GM12878 (cell line): ENCODE results near the gene LRRC14B. TPM values are rescaled to one million over a fixed set of nuclear protein-coding genes. Genes with fewer than 3 reads are reported as not detected.

Experiments
- ATAC-seq: fragments of 200-7000 bp; cut with Tn5 transposase; 3 replicates; pipeline ENCODE4 v1.9.1; 2020; ENCODE audit warnings: mild to moderate bottlenecking, moderate library complexity
- BruUV-seq: library from RNA; stranded (reverse); fragments of 400-500 nt; replicated peaks from 2 replicates; lab custom pipeline; 2021; lab: Mats Ljungman, UMichigan
- CTCF ChIA-PET: fragments of 300-600 bp; sonication (Branson Sonifier 250); formaldehyde crosslinking; extraction: SDS; loops from one replicate; lab custom pipeline; 2021; ENCODE audit warnings: inconsistent platforms; lab: Yijun Ruan, JAX
- POLR2A ChIA-PET: fragments of 350-600 bp; formaldehyde crosslinking; extraction: SDS; loops from one replicate; lab custom pipeline; 2021; ENCODE audit warnings: inconsistent platforms; lab: Charles Lee
- RAD21 ChIA-PET: fragments of 300-600 bp; sonication (Branson Sonifier 250); formaldehyde crosslinking; loops from one replicate; lab custom pipeline; 2023; ENCODE audit warnings: antibody characterized with exemption; ENCODE audit not compliant: unreplicated experiment; lab: Charles Lee
- SMC1A ChIA-PET: fragments of 300-600 bp; sonication (Branson Sonifier 250); formaldehyde crosslinking; loops from one replicate; lab custom pipeline; 2023; ENCODE audit not compliant: unreplicated experiment, uncharacterized antibody; lab: Charles Lee
- DNase-seq: peaks from one replicate; pipeline ENCODE4 v3.0.0-alpha.2; 2011; ENCODE audit warnings: low read depth, low spot score
- FAIRE-seq: peaks from 3 replicates; lab custom pipeline; 2011; peaks lifted over from hg19 to GRCh38; lab: Jason Lieb, UNC
- H2AFZ ChIP-seq: 2 replicates; pipeline ENCODE4 v1.6.0; 2011; ENCODE audit warnings: low read depth, low read length, control low read depth; ENCODE audit not compliant: control insufficient read depth
- H3K27ac ChIP-seq: 2 replicates; pipeline ENCODE4 v1.5.1; 2011; ENCODE audit warnings: control low read depth; ENCODE audit not compliant: control insufficient read depth, insufficient read depth
- H3K27me3 ChIP-seq, 2 experiments: replicated peaks in 1 of 2; 2 replicates each; pipeline versions ENCODE4 v1.6.0 to v1.6.1; 2011; ENCODE audit warnings: low read length in 1 of 2; ENCODE audit not compliant: control insufficient read depth in 2 of 2, insufficient read depth in 2 of 2
- H3K36me3 ChIP-seq, 2 experiments: 2 replicates each; pipeline ENCODE4 v1.5.1; 2011; ENCODE audit warnings: low read length in 1 of 2; ENCODE audit not compliant: control insufficient read depth in 2 of 2, insufficient read depth in 2 of 2
- H3K4me1 ChIP-seq: 2 replicates; pipeline ENCODE4 v1.6.1; 2011; ENCODE audit warnings: mild to moderate bottlenecking, low read length, moderate library complexity, mixed read lengths; ENCODE audit not compliant: control insufficient read depth, insufficient read depth
- H3K4me2 ChIP-seq: 2 replicates; pipeline ENCODE4 v1.6.0; 2011; ENCODE audit warnings: control low read depth; ENCODE audit not compliant: control insufficient read depth, insufficient read depth
- H3K4me3 ChIP-seq: fragments of 200-600 bp; sonication (generic); 2 replicates; pipeline ENCODE4 v1.5.1; 2016
- H3K79me2 ChIP-seq: 2 replicates; pipeline ENCODE4 v1.6.0; 2011; ENCODE audit warnings: low read length; ENCODE audit not compliant: control insufficient read depth, insufficient read depth
- H3K9ac ChIP-seq: 2 replicates; pipeline ENCODE4 v1.8.0; 2011; ENCODE audit warnings: low read length, control low read depth, mixed read lengths; ENCODE audit not compliant: control insufficient read depth, insufficient read depth
- H3K9me3 ChIP-seq: replicated peaks from 3 replicates; pipeline ENCODE4 v1.5.1; 2011; ENCODE audit warnings: mild to moderate bottlenecking, low read length; ENCODE audit not compliant: control insufficient read depth, insufficient read depth
- H4K20me1 ChIP-seq: 2 replicates; pipeline ENCODE4 v1.6.0; 2011; ENCODE audit not compliant: control insufficient read depth, insufficient read depth
- PAX5 ChIP-seq: IDR thresholded peaks from 2 replicates; pipeline ENCODE4 v1.6.1; 2011; ENCODE audit warnings: low read depth, low read length, borderline replicate concordance
- TCF3 ChIP-seq: IDR thresholded peaks from 2 replicates; pipeline ENCODE4 v1.6.1; 2012; ENCODE audit warnings: low read depth, mild to moderate bottlenecking, low read length, borderline replicate concordance; ENCODE audit not compliant: insufficient read depth
- WGBS: methylation state at CpG from one replicate; pipeline ENCODE4 v1.1.6; 2016; ENCODE audit warnings: low lambda C conversion rate; ENCODE audit not compliant: insufficient replicate concordance, insufficient coverage; ENCODE audit errors: missing lambda C conversion rate; 5-methylcytosine and 5-hydroxymethylcytosine counted together
- in situ Hi-C: fragments of 300-500 bp; cut with MboI; formaldehyde crosslinking; loops from 9 replicates; pipeline ENCODE4 v1.14.3; 2018; ENCODE audit warnings: mixed read lengths
- intact Hi-C: fragments of 100-400 bp; cut with micrococcal nuclease; formaldehyde crosslinking; loops from one replicate; pipeline ENCODE4 v1.14.2; 2022; ENCODE audit not compliant: unreplicated experiment
- polyA plus RNA-seq, 11 experiments: library from polyadenylated mRNA; depleted of rRNA in 4 of 11; unstranded in 6 of 11; stranded (reverse) in 5 of 11; fragments of >200 nt; fragmentation: Nextera tagmentation in 4 of 11; fragmentation: Illumina TruSeq in 1 of 11; extraction: Ambion mirVana in 4 of 11; extraction: Trizol in 1 of 11; gene quantifications; 1 replicate in 1 of 11; 2 replicates in 10 of 11; pipeline versions ENCODE4 v1.2.1 to v1.2.3, GENCODE V29; 2011 to 2016; ENCODE audit warnings: inconsistent platforms in 2 of 11, missing spikeins in 2 of 11, low read depth in 1 of 11
- total RNA-seq, 4 experiments: library from RNA; depleted of rRNA in 3 of 4; stranded (reverse); fragments of >200 nt in 3 of 4; fragmentation: Illumina TruSeq in 1 of 4; extraction: Trizol in 1 of 4; gene quantifications; 2 replicates each; pipeline versions ENCODE4 v1.2.1 to v1.2.3, GENCODE V29; 2013 to 2021
- TF ChIP-seq, protein P1 (sequence below): IDR thresholded peaks from 2 replicates; pipeline ENCODE4 v1.6.1; 2011; ENCODE audit warnings: borderline replicate concordance, low read depth, mild to moderate bottlenecking, moderate library complexity, mixed read lengths, low read length; ENCODE audit not compliant: insufficient read depth; ENCODE audit errors: extremely low read length
- TF ChIP-seq, protein P2 (sequence below): fragments of 450-650 bp; IDR thresholded peaks from 2 replicates; pipeline ENCODE4 v1.6.1; 2016; ENCODE audit warnings: mild to moderate bottlenecking

The LRRC14B gene
- total and polyA plus RNA-seq, 10 of the 15 experiments (the other 5 are each of a cell fraction or from before 2014, with no cell fraction given), result 0.06 to 0.31 (median 0.13) TPM; not detected in 5

DNA sequence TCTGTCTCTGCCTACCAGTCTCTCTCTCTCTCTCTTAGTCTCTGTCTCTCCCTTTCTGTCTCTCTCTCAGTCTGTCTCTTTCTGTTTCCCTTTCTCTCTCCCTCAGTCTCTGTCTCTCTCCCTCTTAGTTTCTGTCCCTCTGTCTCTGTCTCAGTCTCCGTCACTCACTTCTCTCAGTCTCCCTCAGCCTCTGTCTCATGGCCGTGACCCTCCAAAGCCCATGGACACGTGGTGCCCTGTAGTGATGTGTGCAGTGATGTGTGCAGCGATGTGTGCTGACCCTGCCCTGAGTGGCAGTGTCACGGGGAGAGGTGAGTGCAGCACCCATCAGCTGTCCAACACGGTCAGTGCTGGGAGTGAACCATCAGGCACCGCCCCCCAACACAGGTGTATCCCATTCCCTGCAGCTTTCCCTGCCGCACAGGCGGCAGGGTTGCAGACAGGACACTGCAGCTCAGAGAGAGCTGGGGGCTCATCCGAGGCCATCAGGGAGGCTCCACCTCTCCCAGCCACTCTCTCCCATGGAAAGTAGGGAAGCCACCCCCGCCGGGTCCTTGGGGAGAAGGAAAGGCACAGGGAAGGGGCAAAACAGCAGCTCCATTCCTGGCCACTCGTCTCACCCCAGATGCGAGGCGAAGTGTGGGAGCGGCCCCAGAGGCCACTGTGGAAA is 794 bp upstream of the LRRC14B start:
- BruUV-seq, result no TSS peak
- FAIRE-seq (no peak), ATAC-seq (peak; percentile 9), DNase-seq (no peak)
- Histone ChIP-seq H3K9ac (no peak overlapping the region), H3K27ac (no peak overlapping the region), H3K4me3 (peak overlapping the region; percentile 28; the same call in 1 of the 2 replicates), H3K27me3 (no peaks in the 10 kb centered on the region; a peak in 2 of 4 replicates), H3K9me3 (no peaks in the 10 kb centered on the region), H3K79me2 (no peaks in the 10 kb centered on the region), H2AFZ (peak overlapping the region; percentile 66), H3K36me3 (no peaks in the 10 kb centered on the region), H3K4me1 (peaks cover 32% of the 10 kb centered on the region), H3K4me2 (peak overlapping the region; percentile 86), H4K20me1 (no peaks in the 10 kb centered on the region; the same call in 1 of the 2 replicates)
- CTCF ChIA-PET, result no interaction called here
- POLR2A ChIA-PET, result interaction anchor here (1.0 kb wide), 1 partner anchor 28 kb away, joined by 4 read pairs; the partner anchor contains the start of genes CCDC127 and SDHA
- SMC1A ChIA-PET, result interaction anchor here (0.8 kb wide), 1 partner anchor 30 kb away, joined by 4 read pairs; no protein-coding TSS in a partner anchor
- 29% methylated on average over 16 of the region's 16 CpGs for WGBS
- in situ Hi-C loops, result no loop called here
- intact Hi-C loops, result no loop called here
- peak; percentile 41; the same call in 1 of the 2 replicates for TF ChIP-seq PAX5
- TF ChIP-seq, protein P1, sequence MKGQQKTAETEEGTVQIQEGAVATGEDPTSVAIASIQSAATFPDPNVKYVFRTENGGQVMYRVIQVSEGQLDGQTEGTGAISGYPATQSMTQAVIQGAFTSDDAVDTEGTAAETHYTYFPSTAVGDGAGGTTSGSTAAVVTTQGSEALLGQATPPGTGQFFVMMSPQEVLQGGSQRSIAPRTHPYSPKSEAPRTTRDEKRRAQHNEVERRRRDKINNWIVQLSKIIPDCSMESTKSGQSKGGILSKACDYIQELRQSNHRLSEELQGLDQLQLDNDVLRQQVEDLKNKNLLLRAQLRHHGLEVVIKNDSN, result peak; percentile 66
- no peak for TF ChIP-seq TCF3
- TF ChIP-seq, protein P2, sequence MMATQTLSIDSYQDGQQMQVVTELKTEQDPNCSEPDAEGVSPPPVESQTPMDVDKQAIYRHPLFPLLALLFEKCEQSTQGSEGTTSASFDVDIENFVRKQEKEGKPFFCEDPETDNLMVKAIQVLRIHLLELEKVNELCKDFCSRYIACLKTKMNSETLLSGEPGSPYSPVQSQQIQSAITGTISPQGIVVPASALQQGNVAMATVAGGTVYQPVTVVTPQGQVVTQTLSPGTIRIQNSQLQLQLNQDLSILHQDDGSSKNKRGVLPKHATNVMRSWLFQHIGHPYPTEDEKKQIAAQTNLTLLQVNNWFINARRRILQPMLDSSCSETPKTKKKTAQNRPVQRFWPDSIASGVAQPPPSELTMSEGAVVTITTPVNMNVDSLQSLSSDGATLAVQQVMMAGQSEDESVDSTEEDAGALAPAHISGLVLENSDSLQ, result peak; percentile 67
- RAD21 ChIA-PET, result interaction anchor here (1.3 kb wide), 1 partner anchor 127 kb away, joined by 3 read pairs; no protein-coding TSS in a partner anchor
